IgD-negative memory B cell (primary cell): Measurements from ENCODE around the gene NUDT6. TPM values are rescaled to one million over a fixed set of nuclear protein-coding genes. Genes with fewer than 3 reads are reported as not detected.
A peak's percentile ranks its signal among the peaks of the same experiment; 100 is the strongest.
"Not testable (repeated sequence)": the region's sequence is repeated elsewhere in the genome, so short reads cannot be mapped to it uniquely, and the experiment has no call there.

ENCODE experiments used
- H3K27ac Mint-ChIP-seq, 3 donors: one replicate each; pipeline ENCODE4 v1.8.0; 2020 to 2022; ENCODE audit warnings: mild to moderate bottlenecking in 3 of 3, mixed read lengths in 3 of 3, moderate library complexity in 1 of 3
- H3K27me3 Mint-ChIP-seq: one replicate; pipeline ENCODE4 v1.8.0; 2021; ENCODE audit warnings: mixed read lengths
- H3K36me3 Mint-ChIP-seq: one replicate; pipeline ENCODE4 v1.8.0; 2020; ENCODE audit warnings: mild to moderate bottlenecking, mixed read lengths
- H3K4me1 Mint-ChIP-seq, 3 donors: one replicate each; pipeline ENCODE4 v1.8.0; 2020 to 2022; ENCODE audit warnings: mixed read lengths in 3 of 3, mild to moderate bottlenecking in 1 of 3
- H3K4me3 Mint-ChIP-seq, 4 donors: one replicate each; pipeline ENCODE4 v1.8.0; 2020 to 2022; ENCODE audit warnings: mild to moderate bottlenecking in 4 of 4, mixed read lengths in 4 of 4, moderate library complexity in 3 of 4
- H3K9me3 Mint-ChIP-seq, 3 donors: one replicate each; pipeline ENCODE4 v1.8.0; 2020 to 2021; ENCODE audit warnings: mixed read lengths in 3 of 3, mild to moderate bottlenecking in 1 of 3
- polyA plus RNA-seq: library from polyadenylated mRNA; unstranded; fragments of 300-500 nt; fragmentation: Illumina TruSeq; gene quantifications from one replicate; pipeline ENCODE4 v1.2.3, GENCODE V29; 2021

The NUDT6 gene
- 2.6 TPM for polyA plus RNA-seq

- H3K4me1 Mint-ChIP-seq: peaks cover 3 to 10% (median 8%) of the 10 kb centered on the region in 3 donors
- H3K27me3 Mint-ChIP-seq: no peaks in the 10 kb centered on the region
- H3K27ac Mint-ChIP-seq: peak within 1 kb of the TSS; percentile 85 to 96 (median 86)
- H3K9me3 Mint-ChIP-seq: no peaks in the 10 kb centered on the region
- peak within 1 kb of the TSS in 3 of 4 donors; percentile 99 to 100 (median 99) for H3K4me3 Mint-ChIP-seq
- H3K36me3 Mint-ChIP-seq: no peaks in the 10 kb centered on the region
These were observed at the start of gene NUDT6 for GRCh38 chr4:122921971-122922876. Gene NUDT6 (minus strand): TSS chr4:122922597. CDS start chr4:122922572, 25 bp downstream.

GRCh38 chr4:122968227-122968812 is 45.9 kb upstream of the NUDT6 start:
- H3K4me1 Mint-ChIP-seq: peaks cover 0 to 2% (median 0%) of the 10 kb centered on the region in 3 donors
- no peaks in the 10 kb centered on the region for H3K27me3 Mint-ChIP-seq
- no peak overlapping the region for H3K27ac Mint-ChIP-seq
- no peaks in the 10 kb centered on the region for H3K9me3 Mint-ChIP-seq
- H3K4me3 Mint-ChIP-seq: peak overlapping the region in 1 of 4 donors; percentile 0
- peaks cover 10% of the 10 kb centered on the region for H3K36me3 Mint-ChIP-seq

GRCh38 chr4:122967231-122967630 is 44.8 kb upstream of the NUDT6 start:
- Mint-ChIP-seq H3K27ac (no peak overlapping the region), H3K9me3 (no peaks in the 10 kb centered on the region), H3K4me3 (no peak overlapping the region), H3K27me3 (no peaks in the 10 kb centered on the region), H3K4me1 (peaks cover 0 to 6% (median 0%) of the 10 kb centered on the region in 3 donors), H3K36me3 (peaks cover 13% of the 10 kb centered on the region)

- H3K4me1 Mint-ChIP-seq: peaks cover 0 to 6% (median 0%) of the 10 kb centered on the region in 3 donors
- H3K27me3 Mint-ChIP-seq: no peaks in the 10 kb centered on the region
These were observed 43.8 kb upstream of the NUDT6 start for GRCh38 chr4:122966201-122966600.

GRCh38 chr4:122963216-122963615 is 40.8 kb upstream of the NUDT6 start:
- H3K27me3 Mint-ChIP-seq: no peaks in the 10 kb centered on the region
- H3K9me3 Mint-ChIP-seq: no peaks in the 10 kb centered on the region
- H3K27ac Mint-ChIP-seq: no peak overlapping the region
- H3K4me3 Mint-ChIP-seq: no peak overlapping the region
- peaks cover 10% of the 10 kb centered on the region for H3K36me3 Mint-ChIP-seq
- H3K4me1 Mint-ChIP-seq: peaks cover 0 to 6% (median 1%) of the 10 kb centered on the region in 3 donors

More at GRCh38 chr4:122966201-122966600, 43.8 kb upstream of the NUDT6 start:
- Mint-ChIP-seq H3K27ac (no peak overlapping the region), H3K4me3 (no peak overlapping the region), H3K36me3 (peaks cover 13% of the 10 kb centered on the region), H3K9me3 (no peaks in the 10 kb centered on the region)

GRCh38 chr4:122960611-122961000 is 38.2 kb upstream of the NUDT6 start:
- H3K9me3 Mint-ChIP-seq: no peaks in the 10 kb centered on the region
- H3K27me3 Mint-ChIP-seq: no peaks in the 10 kb centered on the region
- peaks cover 0 to 6% (median 1%) of the 10 kb centered on the region in 3 donors for H3K4me1 Mint-ChIP-seq
- peaks cover 6% of the 10 kb centered on the region for H3K36me3 Mint-ChIP-seq
- H3K4me3 Mint-ChIP-seq: no peak overlapping the region
- no peak overlapping the region for H3K27ac Mint-ChIP-seq

- Mint-ChIP-seq H3K27ac (no peak overlapping the region), H3K36me3 (peaks cover 6% of the 10 kb centered on the region)
These were observed 37.7 kb upstream of the NUDT6 start for GRCh38 chr4:122959981-122960610.

GRCh38 chr4:122959441-122959840 is 37.0 kb upstream of the NUDT6 start:
- Mint-ChIP-seq H3K4me1 (peaks cover 0 to 8% (median 1%) of the 10 kb centered on the region in 3 donors), H3K27me3 (no peaks in the 10 kb centered on the region), H3K4me3 (no peak overlapping the region), H3K36me3 (peaks cover 10% of the 10 kb centered on the region), H3K27ac (no peak overlapping the region), H3K9me3 (no peaks in the 10 kb centered on the region)

More at GRCh38 chr4:122959981-122960610, 37.7 kb upstream of the NUDT6 start:
- no peaks in the 10 kb centered on the region for H3K27me3 Mint-ChIP-seq
- H3K4me1 Mint-ChIP-seq: peaks cover 0 to 8% (median 1%) of the 10 kb centered on the region in 3 donors
- no peak overlapping the region for H3K4me3 Mint-ChIP-seq
- no peaks in the 10 kb centered on the region for H3K9me3 Mint-ChIP-seq

- Mint-ChIP-seq H3K9me3 (no peaks in the 10 kb centered on the region), H3K4me1 (peaks cover 0 to 6% (median 1%) of the 10 kb centered on the region in 3 donors), H3K27ac (no peak overlapping the region), H3K36me3 (peaks cover 10% of the 10 kb centered on the region), H3K27me3 (no peaks in the 10 kb centered on the region), H3K4me3 (no peak overlapping the region)
These were observed 36.1 kb upstream of the NUDT6 start for GRCh38 chr4:122958505-122958904.

- Mint-ChIP-seq H3K4me3 (no peak overlapping the region), H3K36me3 (peaks cover 11% of the 10 kb centered on the region), H3K4me1 (peaks cover 0 to 2% (median 0%) of the 10 kb centered on the region in 3 donors), H3K9me3 (peaks cover 0 to 3% (median 0%) of the 10 kb centered on the region in 3 donors), H3K27ac (no peak overlapping the region), H3K27me3 (no peaks in the 10 kb centered on the region)
These were observed 31.5 kb upstream of the NUDT6 start for GRCh38 chr4:122953924-122954323.

- H3K4me3 Mint-ChIP-seq: no peak overlapping the region
- H3K9me3 Mint-ChIP-seq: peaks cover 0 to 3% (median 0%) of the 10 kb centered on the region in 3 donors
- no peak overlapping the region for H3K27ac Mint-ChIP-seq
- peaks cover 13% of the 10 kb centered on the region for H3K36me3 Mint-ChIP-seq
- H3K4me1 Mint-ChIP-seq: peaks cover 0 to 2% (median 0%) of the 10 kb centered on the region in 3 donors
- no peaks in the 10 kb centered on the region for H3K27me3 Mint-ChIP-seq
These were observed 29.6 kb upstream of the NUDT6 start for GRCh38 chr4:122952028-122952427.

- H3K36me3 Mint-ChIP-seq: peaks cover 14% of the 10 kb centered on the region
- no peaks in the 10 kb centered on the region for H3K4me1 Mint-ChIP-seq
- peaks cover 0 to 3% (median 0%) of the 10 kb centered on the region in 3 donors for H3K9me3 Mint-ChIP-seq
- no peaks in the 10 kb centered on the region for H3K27me3 Mint-ChIP-seq
- H3K4me3 Mint-ChIP-seq: no peak overlapping the region
- H3K27ac Mint-ChIP-seq: no peak overlapping the region
These were observed 26.3 kb upstream of the NUDT6 start for GRCh38 chr4:122948671-122949070.

GRCh38 chr4:122946142-122946541 is 23.7 kb upstream of the NUDT6 start:
- no peaks in the 10 kb centered on the region for H3K27me3 Mint-ChIP-seq
- no peaks in the 10 kb centered on the region for H3K4me1 Mint-ChIP-seq
- peaks cover 0 to 3% (median 0%) of the 10 kb centered on the region in 3 donors for H3K9me3 Mint-ChIP-seq
- H3K27ac Mint-ChIP-seq: no peak overlapping the region
- peaks cover 15% of the 10 kb centered on the region for H3K36me3 Mint-ChIP-seq
- no peak overlapping the region for H3K4me3 Mint-ChIP-seq

- not testable (repeated sequence) for H3K27me3 Mint-ChIP-seq, H3K9me3 Mint-ChIP-seq, H3K27ac Mint-ChIP-seq, H3K4me1 Mint-ChIP-seq
- Mint-ChIP-seq H3K4me3 (peak overlapping the region in 1 of 4 donors; percentile 65), H3K36me3 (peaks cover 15% of the 10 kb centered on the region)
These were observed 22.7 kb upstream of the NUDT6 start for GRCh38 chr4:122945136-122945535.

GRCh38 chr4:122932763-122933162 is 10.4 kb upstream of the NUDT6 start:
- no peak overlapping the region for H3K27ac Mint-ChIP-seq
- H3K36me3 Mint-ChIP-seq: peaks cover 6% of the 10 kb centered on the region
- peaks cover 0 to 2% (median 0%) of the 10 kb centered on the region in 3 donors for H3K4me1 Mint-ChIP-seq
- no peaks in the 10 kb centered on the region for H3K27me3 Mint-ChIP-seq
- H3K9me3 Mint-ChIP-seq: no peaks in the 10 kb centered on the region
- no peak overlapping the region for H3K4me3 Mint-ChIP-seq
